Uterus (tissue), 4 donors: ENCODE data around the gene FASTK. TPM values are rescaled to one million over a fixed set of nuclear protein-coding genes. Genes with fewer than 3 reads are reported as not detected.

ENCODE experiments used
- DNase-seq, 2 donors: peaks; one replicate each; pipeline ENCODE4 v3.0.0-alpha.2; 2019 to 2020
- H3K27ac ChIP-seq, 2 donors: fragments of 200-600 bp; sonication (generic); 1 replicate in 1 of 2; 2 replicates in 1 of 2; pipeline ENCODE4 v1.5.1; 2016 to 2018
- H3K27me3 ChIP-seq, 2 donors: fragments of 200-600 bp; sonication (generic); one replicate each; pipeline ENCODE4 v1.5.1; 2018 to 2019; ENCODE audit warnings: control low read depth in 1 of 2
- H3K36me3 ChIP-seq, 2 donors: fragments of 200-600 bp; sonication (generic); one replicate each; pipeline ENCODE4 v1.5.1; 2019; ENCODE audit warnings: control low read depth in 1 of 2
- H3K4me1 ChIP-seq, 2 donors: fragments of 200-600 bp; sonication (generic); one replicate each; pipeline ENCODE4 v1.5.1; 2018 to 2019; ENCODE audit warnings: control low read depth in 1 of 2
- H3K4me3 ChIP-seq, 2 donors: fragments of 200-600 bp; sonication (generic); 1 replicate in 1 of 2; 2 replicates in 1 of 2; pipeline ENCODE4 v1.5.1; 2018 to 2019; ENCODE audit warnings: mild to moderate bottlenecking in 1 of 2
- H3K9me3 ChIP-seq, 2 donors: fragments of 200-600 bp; sonication (generic); one replicate each; pipeline ENCODE4 v1.5.1; 2019; ENCODE audit warnings: control low read depth in 1 of 2
- CTCF ChIP-seq, 4 experiments: fragments of 200-600 bp in 2 of 4; fragments of 450-650 bp in 2 of 4; sonication (generic) in 2 of 4; IDR thresholded peaks; one replicate each; pipeline ENCODE4 v1.5.1; 2016 to 2019; ENCODE audit warnings: antibody characterized with exemption in 4 of 4, mild to moderate bottlenecking in 2 of 4, moderate library complexity in 1 of 4
- POLR2A ChIP-seq, 2 donors: fragments of 450-650 bp; IDR thresholded peaks; one replicate each; pipeline ENCODE4 v1.6.1; 2016; ENCODE audit warnings: antibody characterized with exemption in 2 of 2, mild to moderate bottlenecking in 1 of 2, moderate library complexity in 1 of 2
- intact Hi-C: fragments of 100-400 bp; cut with DNase I; formaldehyde crosslinking; loops from one replicate; pipeline ENCODE4 v1.15.1; 2023; ENCODE audit warnings: low total_unique reads
- total RNA-seq, 4 donors: library from RNA; depleted of rRNA in 3 of 4; stranded (reverse); fragments of >200 nt in 3 of 4; gene quantifications; one replicate each; pipeline versions ENCODE4 v1.1.0 to v1.2.4, GENCODE V29; 2014 to 2023
- donor health status: DM: yes; HTN: yes; CAD: no.

The FASTK gene
- total RNA-seq, 4 donors from 2014 or later = 37.1 to 84.9 (median 52.4) TPM

GRCh38 chr7:151121380-151122170 lies 41.0 kb upstream of the FASTK start:
- Histone ChIP-seq H3K9me3 (no peaks in the 10 kb centered on the region), H3K27ac (no peak overlapping the region), H3K27me3 (no peaks in the 10 kb centered on the region), H3K36me3 (no peaks in the 10 kb centered on the region), H3K4me3 (no peak overlapping the region), H3K4me1 (peaks cover 0 to 10% of the 10 kb centered on the region in 2 donors)
- intact Hi-C loops = no loop called here
- no peak for TF ChIP-seq POLR2A (IDR thresholded peaks at IDR 0.05)
- TF ChIP-seq CTCF (IDR thresholded peaks at IDR 0.05) = no peak
- DNase-seq = no peak

GRCh38 chr7:151120896-151121295 lies 40.3 kb upstream of the FASTK start:
- H3K4me3 ChIP-seq = no peak overlapping the region
- H3K36me3 ChIP-seq = no peaks in the 10 kb centered on the region
- no peak for DNase-seq
- intact Hi-C loops = no loop called here
- no peak overlapping the region for H3K27ac ChIP-seq
- H3K9me3 ChIP-seq = no peaks in the 10 kb centered on the region
- H3K27me3 ChIP-seq = no peaks in the 10 kb centered on the region
- no peak for TF ChIP-seq CTCF (IDR thresholded peaks at IDR 0.05)
- TF ChIP-seq POLR2A (IDR thresholded peaks at IDR 0.05) = no peak
- H3K4me1 ChIP-seq = peaks cover 0 to 11% of the 10 kb centered on the region in 2 donors

GRCh38 chr7:151119902-151120301 lies 39.3 kb upstream of the FASTK start:
- intact Hi-C loops = loop anchor here (10.0 kb wide), 1 partner anchor 95 kb away; the partner anchor contains the start of genes ABCB8 and ATG9B

GRCh38 chr7:151119055-151119415 lies 38.4 kb upstream of the FASTK start:
- Histone ChIP-seq H3K4me1 (peaks cover 0 to 14% of the 10 kb centered on the region in 2 donors), H3K27me3 (no peaks in the 10 kb centered on the region), H3K27ac (no peak overlapping the region), H3K9me3 (no peaks in the 10 kb centered on the region), H3K4me3 (no peak overlapping the region), H3K36me3 (no peaks in the 10 kb centered on the region)
- DNase-seq = no peak
- no peak for TF ChIP-seq POLR2A (IDR thresholded peaks at IDR 0.05)
- TF ChIP-seq CTCF (IDR thresholded peaks at IDR 0.05) = no peak
- intact Hi-C loops = loop anchor here (10.0 kb wide), 1 partner anchor 94 kb away; the partner anchor contains the start of genes ABCB8 and ATG9B

More at GRCh38 chr7:151119902-151120301, 39.3 kb upstream of the FASTK start:
- no peak overlapping the region for H3K4me3 ChIP-seq
- TF ChIP-seq POLR2A (IDR thresholded peaks at IDR 0.05) (no peak), CTCF (IDR thresholded peaks at IDR 0.05) (no peak)
- H3K9me3 ChIP-seq = no peaks in the 10 kb centered on the region
- no peaks in the 10 kb centered on the region for H3K27me3 ChIP-seq
- DNase-seq = no peak
- H3K4me1 ChIP-seq = peaks cover 0 to 7% of the 10 kb centered on the region in 2 donors
- H3K36me3 ChIP-seq = no peaks in the 10 kb centered on the region
- H3K27ac ChIP-seq = no peak overlapping the region
